ENCODE measurements around the gene TMED9.

- no peak for TF ChIP-seq CTCF (IDR thresholded peaks at IDR 0.05)
- TF ChIP-seq POLR2A (IDR thresholded peaks at IDR 0.05): no peak
These were observed 12.1 kb downstream of the TMED9 start for GRCh38 chr5:177604116-177604521.

Data from thyroid gland (tissue), 4 donors.